Sigmoid colon (tissue), 4 donors: ENCODE results near the gene UST.

Experiments used
- CTCF ChIP-seq, 4 experiments: fragments of 450-650 bp in 3 of 4; fragments of 200-600 bp in 1 of 4; IDR thresholded peaks; one replicate each; pipeline ENCODE4 v1.5.1; 2016 to 2019; ENCODE audit warnings: antibody characterized with exemption in 4 of 4, mild to moderate bottlenecking in 3 of 4, moderate library complexity in 2 of 4
- POLR2A ChIP-seq, 2 donors: fragments of 450-650 bp; IDR thresholded peaks; one replicate each; pipeline ENCODE4 v1.6.1; 2016; ENCODE audit warnings: antibody characterized with exemption in 2 of 2, mild to moderate bottlenecking in 2 of 2, moderate library complexity in 2 of 2
- POLR2AphosphoS5 ChIP-seq, 4 donors: sonication (generic); formaldehyde crosslinking; IDR thresholded peaks; one replicate each; pipeline ENCODE4 v1.6.1; 2017; ENCODE audit warnings: antibody characterized with exemption in 4 of 4

GRCh38 chr6:148973538-148974208, 226.8 kb downstream of the UST start:
- TF ChIP-seq POLR2AphosphoS5 (IDR thresholded peaks at IDR 0.05) (no peak), CTCF (IDR thresholded peaks at IDR 0.05) (peak; percentile 14 to 51 (median 42)), POLR2A (IDR thresholded peaks at IDR 0.05) (no peak)
